Pons (tissue), 1 donor: ENCODE results near the gene HPF1.
A peak's percentile ranks its signal among the peaks of the same experiment; 100 is the strongest.
"Not testable (repeated sequence)": the region's sequence is repeated elsewhere in the genome, so short reads cannot be mapped to it uniquely, and the experiment has no call there.

Source experiments
- DNase-seq: peaks from one replicate; pipeline ENCODE4 v3.0.0-alpha.2; 2016; ENCODE audit warnings: low spot score

HPF1 gene

GRCh38 chr4:169738604-169739003 is 19.1 kb downstream of the HPF1 start:
- DNase-seq, result not testable (repeated sequence)

- no peak for DNase-seq
Measured at GRCh38 chr4:169730564-169730963, 27.2 kb downstream of the HPF1 start.

DNA sequence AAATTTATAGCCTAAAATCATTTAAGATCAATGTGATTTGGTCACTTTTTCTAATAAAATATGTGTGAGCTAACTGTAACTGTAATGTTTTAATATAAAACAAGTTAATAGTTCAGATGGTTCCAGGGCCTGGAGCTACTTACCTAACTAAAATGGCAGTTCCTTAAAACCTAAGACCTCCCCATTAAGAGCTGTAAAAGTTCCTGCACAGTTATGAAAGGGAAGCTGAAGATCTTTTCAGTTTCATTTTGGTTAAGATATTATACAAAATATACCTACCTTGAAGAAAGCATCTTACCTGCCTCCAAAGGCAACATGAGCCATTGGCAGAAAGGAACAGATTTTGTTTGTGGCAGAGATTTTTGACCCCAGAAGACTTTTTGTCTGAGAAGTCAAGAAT is 30.1 kb downstream of the HPF1 start:
- no peak for DNase-seq

GRCh38 chr4:169724260-169724659 is 33.5 kb downstream of the HPF1 start:
- no peak for DNase-seq

GRCh38 chr4:169723207-169723965 is 34.4 kb downstream of the HPF1 start:
- DNase-seq, result peak; percentile 15

DNA sequence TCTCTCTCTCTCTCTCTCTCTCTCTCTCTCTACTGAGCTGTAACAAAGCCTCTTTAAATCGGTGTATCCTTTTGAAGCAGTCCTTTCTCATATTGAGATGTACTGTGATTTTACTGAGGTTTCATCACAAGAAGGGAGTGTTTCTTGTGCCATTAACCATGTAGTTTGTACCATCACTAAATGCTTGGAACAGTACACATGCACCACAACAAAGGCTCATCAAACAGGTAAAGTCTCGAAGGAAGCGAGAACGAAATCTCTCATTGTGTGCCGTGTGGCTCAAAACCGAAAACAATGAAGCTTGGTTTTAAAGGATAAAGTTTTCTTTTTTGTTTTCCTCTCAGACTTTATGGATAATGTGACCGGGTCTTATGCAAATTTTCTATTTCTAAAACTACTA is 37.2 kb downstream of the HPF1 start:
- peak; percentile 19 for DNase-seq

DNA sequence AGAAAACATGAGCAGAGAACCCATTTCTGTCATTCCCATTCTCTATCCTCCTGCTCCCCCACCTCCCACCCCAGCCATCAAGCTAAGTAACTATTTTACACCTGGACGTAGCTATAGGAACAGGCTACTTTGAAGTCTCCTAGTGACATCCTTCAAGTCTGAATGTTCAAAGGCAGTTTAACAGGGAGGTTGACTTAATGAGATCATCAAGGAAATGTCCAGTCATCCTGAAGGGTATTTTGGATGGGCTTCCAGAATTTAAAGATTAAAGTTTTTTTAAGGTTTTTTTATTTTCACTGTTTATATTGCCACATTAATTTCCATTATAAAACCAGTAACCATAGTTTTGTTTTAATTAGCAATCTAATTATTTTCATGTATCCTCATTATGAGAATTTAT is 41.1 kb downstream of the HPF1 start:
- DNase-seq, result no peak

DNA sequence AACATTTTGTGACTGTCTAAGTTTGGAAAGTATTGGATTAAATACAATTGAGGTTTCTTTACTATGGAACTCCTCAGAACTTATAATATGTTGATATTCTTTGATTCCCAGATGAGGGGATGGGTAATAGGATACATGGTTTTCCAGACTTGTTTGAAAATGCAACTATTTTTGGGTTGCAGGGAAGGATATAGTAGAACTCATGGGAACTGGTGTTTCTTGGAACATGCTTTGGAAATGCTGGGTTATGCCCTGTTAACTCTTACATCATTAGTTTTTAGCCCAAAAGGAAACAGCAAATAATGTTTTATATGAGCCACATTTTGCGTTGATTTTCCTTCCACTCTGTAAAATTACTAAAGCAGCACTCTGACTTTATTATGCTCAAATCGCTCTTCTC is 41.9 kb downstream of the HPF1 start:
- DNase-seq, result no peak

DNA sequence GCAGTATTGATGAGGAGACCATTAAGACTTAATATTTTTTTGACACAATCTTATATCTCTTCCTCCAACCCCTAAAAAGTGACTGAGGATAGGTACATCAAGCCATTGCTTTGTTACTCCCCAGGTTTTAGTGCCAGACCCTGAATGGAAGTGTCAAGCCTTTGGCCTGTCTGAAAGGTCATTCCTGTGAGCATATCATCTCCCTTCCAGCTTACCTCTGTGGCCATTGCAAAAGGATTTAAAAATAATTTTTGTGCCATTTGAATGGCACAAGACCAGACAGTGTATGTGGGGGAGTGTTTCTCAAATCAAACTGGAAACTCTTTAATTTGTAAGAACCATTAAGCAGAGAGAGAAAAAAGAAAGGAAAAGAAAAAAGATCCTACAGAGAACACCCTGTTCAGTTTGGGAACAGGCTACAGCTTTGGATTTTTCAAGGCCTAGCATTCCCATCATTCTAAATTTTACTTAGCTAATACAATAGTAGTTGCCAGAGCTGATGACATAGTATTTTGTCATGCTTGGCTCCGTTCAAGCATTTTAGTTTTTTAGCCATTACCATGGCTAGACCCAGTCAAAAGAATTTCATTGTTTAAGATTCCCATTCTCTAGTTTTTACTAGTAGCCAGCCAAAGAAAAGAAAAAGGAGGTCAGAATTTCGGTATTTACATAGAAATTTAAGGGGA is 49.6 kb downstream of the HPF1 start:
- no peak for DNase-seq

DNA sequence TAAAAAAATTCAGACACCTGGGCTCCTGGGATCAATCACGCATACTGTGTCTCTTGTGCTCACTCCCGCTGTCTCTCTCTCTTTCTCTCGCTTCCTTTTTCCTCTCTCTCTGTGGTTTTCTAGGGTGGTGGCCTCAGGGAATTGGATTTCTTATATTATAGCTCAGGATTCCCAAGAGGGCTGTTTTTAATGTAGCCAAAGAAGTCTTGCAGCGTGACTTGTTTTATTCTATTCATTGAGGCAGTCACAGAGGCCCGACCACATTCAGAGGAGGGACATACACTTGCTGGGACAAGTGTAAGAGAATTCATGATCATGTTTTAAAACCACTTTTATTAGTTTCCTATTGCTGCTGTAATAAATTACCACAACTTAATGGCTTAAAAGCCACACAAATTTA is 59.4 kb downstream of the HPF1 start:
- no peak for DNase-seq

GRCh38 chr4:169690787-169691186 is 67.0 kb downstream of the HPF1 start:
- no peak for DNase-seq

DNA sequence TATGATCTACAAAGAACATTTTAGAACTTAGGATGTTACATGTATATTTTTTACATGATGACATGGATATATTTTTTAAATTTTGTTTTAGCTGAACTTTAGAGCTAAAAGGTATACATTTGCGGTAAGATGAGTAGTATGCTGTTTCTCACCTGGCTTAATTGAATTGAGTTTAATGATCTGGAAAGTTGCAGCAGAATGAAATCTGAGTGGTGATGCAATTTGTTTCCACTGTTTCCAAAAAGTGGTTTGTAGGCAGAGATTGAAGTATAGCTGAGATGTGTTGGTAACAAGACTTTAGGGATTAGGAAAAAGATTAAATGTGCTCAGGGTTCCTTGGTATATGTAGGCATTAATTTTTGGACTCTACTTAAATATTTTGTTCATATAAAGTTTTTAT is 68.1 kb downstream of the HPF1 start:
- no peak for DNase-seq

GRCh38 chr4:169682372-169683047 is 75.2 kb downstream of the HPF1 start:
- no peak for DNase-seq
